Upper lobe of right lung (tissue), 1 donor: ENCODE data around the gene PSMA5. TPM values are rescaled to one million over a fixed set of nuclear protein-coding genes. Genes with fewer than 3 reads are reported as not detected.

Experiments
- ATAC-seq: fragments of 200-7000 bp; cut with Tn5 transposase; one replicate; pipeline ENCODE4 v1.9.1; 2020; ENCODE audit warnings: mild to moderate bottlenecking, moderate library complexity
- DNase-seq: peaks from one replicate; pipeline ENCODE4 v3.0.0-alpha.2; 2020
- H3K27ac ChIP-seq: fragments of 200-600 bp; one replicate; pipeline ENCODE4 v1.8.0; 2022
- H3K27me3 ChIP-seq: fragments of 200-600 bp; one replicate; pipeline ENCODE4 v1.8.0; 2022; ENCODE audit warnings: mild to moderate bottlenecking
- H3K36me3 ChIP-seq: fragments of 200-600 bp; one replicate; pipeline ENCODE4 v1.8.0; 2022
- H3K4me1 ChIP-seq: fragments of 200-600 bp; one replicate; pipeline ENCODE4 v1.8.0; 2022
- H3K4me3 ChIP-seq: fragments of 200-600 bp; one replicate; pipeline ENCODE4 v1.8.0; 2022; ENCODE audit warnings: mild to moderate bottlenecking
- H3K9me3 ChIP-seq: fragments of 200-600 bp; one replicate; pipeline ENCODE4 v1.8.0; 2022
- intact Hi-C: fragments of 100-400 bp; cut with DNase I; formaldehyde crosslinking; loops from one replicate; pipeline ENCODE4 v1.11.0; 2022
- total RNA-seq: library from RNA; stranded (reverse); fragmentation: NEBNext Ultra II Directional; extraction: Animal tissue kit (Norgen Biotek cat#: 25700); gene quantifications from one replicate; pipeline ENCODE4 v1.2.1, GENCODE V29; 2021
- TF ChIP-seq, protein P1 (sequence below): fragments of 200-600 bp; IDR thresholded peaks from one replicate; pipeline ENCODE4 v1.8.0; 2022; ENCODE audit warnings: antibody characterized with exemption
- donor health status: DM: no; HTN: yes; CAD: no; lungs with severe emphysema.

Gene PSMA5
- total RNA-seq, 1 donor from 2014 or later, result 67.8 TPM

DNA sequence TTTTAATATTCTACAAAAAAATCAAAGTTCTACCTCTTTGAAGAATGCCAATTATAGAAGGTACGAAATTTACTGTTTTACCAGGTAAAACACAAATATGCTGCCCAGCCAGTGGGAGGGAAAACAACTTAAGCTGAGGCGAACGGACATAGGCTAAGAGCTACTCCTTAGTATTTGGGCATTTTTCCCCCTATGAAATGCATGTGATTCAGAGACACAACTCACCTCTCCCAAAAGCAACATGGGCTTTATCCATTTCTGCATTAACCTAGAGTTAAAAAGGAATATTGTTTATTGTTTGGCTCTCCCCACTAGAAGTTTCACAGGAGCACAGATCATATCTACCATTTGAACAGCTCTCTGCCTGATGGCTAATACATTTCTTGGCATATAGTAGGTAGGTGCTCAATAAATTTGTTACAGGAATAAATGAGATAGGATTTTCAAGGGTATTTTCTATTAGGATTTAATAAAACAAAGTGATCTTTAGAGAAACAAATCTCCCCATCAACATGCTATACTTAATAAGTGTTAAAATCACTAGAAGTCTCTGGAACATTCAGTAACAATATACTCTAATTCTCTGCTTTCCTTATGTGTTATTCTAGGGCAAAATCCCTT lies 26.1 kb downstream of the PSMA5 start:
- H3K9me3 ChIP-seq, result no peaks in the 10 kb centered on the region
- H3K27ac ChIP-seq, result no peak overlapping the region
- peaks cover 46% of the 10 kb centered on the region for H3K36me3 ChIP-seq
- intact Hi-C loops, result loop anchor here (5.0 kb wide), 1 partner anchor 138 kb away; no protein-coding TSS in a partner anchor
- H3K4me3 ChIP-seq, result no peak overlapping the region
- TF ChIP-seq, protein P1, sequence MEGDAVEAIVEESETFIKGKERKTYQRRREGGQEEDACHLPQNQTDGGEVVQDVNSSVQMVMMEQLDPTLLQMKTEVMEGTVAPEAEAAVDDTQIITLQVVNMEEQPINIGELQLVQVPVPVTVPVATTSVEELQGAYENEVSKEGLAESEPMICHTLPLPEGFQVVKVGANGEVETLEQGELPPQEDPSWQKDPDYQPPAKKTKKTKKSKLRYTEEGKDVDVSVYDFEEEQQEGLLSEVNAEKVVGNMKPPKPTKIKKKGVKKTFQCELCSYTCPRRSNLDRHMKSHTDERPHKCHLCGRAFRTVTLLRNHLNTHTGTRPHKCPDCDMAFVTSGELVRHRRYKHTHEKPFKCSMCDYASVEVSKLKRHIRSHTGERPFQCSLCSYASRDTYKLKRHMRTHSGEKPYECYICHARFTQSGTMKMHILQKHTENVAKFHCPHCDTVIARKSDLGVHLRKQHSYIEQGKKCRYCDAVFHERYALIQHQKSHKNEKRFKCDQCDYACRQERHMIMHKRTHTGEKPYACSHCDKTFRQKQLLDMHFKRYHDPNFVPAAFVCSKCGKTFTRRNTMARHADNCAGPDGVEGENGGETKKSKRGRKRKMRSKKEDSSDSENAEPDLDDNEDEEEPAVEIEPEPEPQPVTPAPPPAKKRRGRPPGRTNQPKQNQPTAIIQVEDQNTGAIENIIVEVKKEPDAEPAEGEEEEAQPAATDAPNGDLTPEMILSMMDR, result no peak
- DNase-seq (no peak), ATAC-seq (no peak)
- H3K27me3 ChIP-seq, result no peaks in the 10 kb centered on the region
- H3K4me1 ChIP-seq, result peaks cover 25% of the 10 kb centered on the region

DNA sequence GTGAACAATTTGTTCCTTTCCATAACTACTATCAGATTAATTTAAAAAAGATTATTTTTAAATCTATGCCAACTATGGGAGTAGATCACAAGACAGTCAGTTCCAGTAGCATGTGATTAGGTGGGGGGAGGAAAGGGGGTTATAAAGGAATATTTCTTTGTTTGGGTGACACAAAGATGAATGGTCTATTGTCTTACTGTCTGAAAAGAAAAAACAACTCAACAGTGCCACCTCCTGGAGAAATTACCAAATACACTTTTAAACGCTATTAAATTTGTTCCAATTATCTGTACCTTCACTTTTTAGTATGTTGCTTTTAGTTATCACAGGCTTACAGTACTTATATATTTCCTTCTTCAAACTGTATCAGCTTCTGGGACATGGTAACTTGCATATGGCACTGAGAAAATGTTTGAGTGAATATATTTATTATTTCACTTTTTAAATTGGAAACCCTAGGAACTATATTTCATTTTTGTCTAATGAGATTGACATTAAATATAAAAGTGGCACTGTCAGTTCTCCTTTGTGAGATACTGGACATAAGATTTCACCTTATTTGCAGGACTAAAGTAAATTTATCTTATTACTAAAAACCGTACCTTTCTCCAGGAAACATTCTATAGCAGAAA lies 26.8 kb downstream of the PSMA5 start:
- H3K27me3 ChIP-seq, result no peaks in the 10 kb centered on the region
- H3K36me3 ChIP-seq, result peaks cover 40% of the 10 kb centered on the region
- intact Hi-C loops, result loop anchor here (5.0 kb wide), 1 partner anchor 117 kb away; the partner anchor contains the start of gene PSRC1
- no peak overlapping the region for H3K27ac ChIP-seq
- ATAC-seq (peak; percentile 17), DNase-seq (no peak)
- no peak overlapping the region for H3K4me3 ChIP-seq
- peaks cover 30% of the 10 kb centered on the region for H3K4me1 ChIP-seq
- TF ChIP-seq, protein P1, result peak; percentile 63
- no peaks in the 10 kb centered on the region for H3K9me3 ChIP-seq

DNA sequence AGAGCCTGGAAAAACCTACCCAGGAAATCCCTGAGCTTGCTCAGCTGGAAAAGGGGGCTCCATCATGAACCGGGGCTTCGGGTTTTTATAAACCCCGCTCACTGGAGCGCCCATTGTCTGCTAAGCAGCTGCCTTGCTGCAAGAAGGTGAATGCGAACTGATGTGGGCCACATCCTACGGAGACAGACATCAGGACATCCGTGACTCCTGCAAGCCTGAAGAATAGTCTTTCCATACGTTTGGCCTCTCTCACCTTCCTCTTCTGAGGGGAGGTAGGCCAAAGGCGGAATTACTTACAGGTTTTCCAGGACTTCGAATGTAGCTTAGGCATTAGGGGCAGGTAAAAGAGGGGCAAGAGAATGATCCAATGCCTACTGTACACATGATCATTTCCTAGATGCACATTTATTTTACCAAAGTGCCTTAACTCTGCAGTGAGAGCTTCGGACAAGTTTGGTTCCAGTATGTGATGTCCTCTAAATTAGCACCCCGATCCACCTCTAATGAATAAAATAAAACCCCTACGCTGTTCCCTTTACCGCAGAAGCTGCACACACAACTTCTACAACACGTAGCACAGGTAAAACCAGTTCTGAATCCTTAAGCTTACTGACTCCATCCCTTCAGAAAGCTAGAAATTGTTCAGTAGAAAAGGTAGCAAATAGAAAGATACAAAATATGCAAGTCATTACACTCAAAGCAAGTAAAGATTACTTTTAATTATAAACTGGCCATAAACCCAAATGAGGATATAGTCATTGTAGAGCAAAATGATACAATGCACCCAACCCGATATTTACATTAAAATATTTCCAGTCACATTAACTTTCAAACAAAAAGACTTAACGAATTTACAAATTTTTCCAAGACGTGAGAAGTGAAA lies 27.7 kb downstream of the PSMA5 start:
- ATAC-seq, result no peak
- TF ChIP-seq, protein P1, result no peak
- Histone ChIP-seq H3K27me3 (no peaks in the 10 kb centered on the region), H3K4me3 (peak overlapping the region; percentile 68), H3K36me3 (peaks cover 31% of the 10 kb centered on the region), H3K9me3 (no peaks in the 10 kb centered on the region), H3K4me1 (peaks cover 38% of the 10 kb centered on the region), H3K27ac (peak overlapping the region; percentile 59)
- intact Hi-C loops, result loop anchor here (5.0 kb wide), 1 partner anchor 116 kb away; the partner anchor contains the start of gene PSRC1
- no peak for DNase-seq

DNA sequence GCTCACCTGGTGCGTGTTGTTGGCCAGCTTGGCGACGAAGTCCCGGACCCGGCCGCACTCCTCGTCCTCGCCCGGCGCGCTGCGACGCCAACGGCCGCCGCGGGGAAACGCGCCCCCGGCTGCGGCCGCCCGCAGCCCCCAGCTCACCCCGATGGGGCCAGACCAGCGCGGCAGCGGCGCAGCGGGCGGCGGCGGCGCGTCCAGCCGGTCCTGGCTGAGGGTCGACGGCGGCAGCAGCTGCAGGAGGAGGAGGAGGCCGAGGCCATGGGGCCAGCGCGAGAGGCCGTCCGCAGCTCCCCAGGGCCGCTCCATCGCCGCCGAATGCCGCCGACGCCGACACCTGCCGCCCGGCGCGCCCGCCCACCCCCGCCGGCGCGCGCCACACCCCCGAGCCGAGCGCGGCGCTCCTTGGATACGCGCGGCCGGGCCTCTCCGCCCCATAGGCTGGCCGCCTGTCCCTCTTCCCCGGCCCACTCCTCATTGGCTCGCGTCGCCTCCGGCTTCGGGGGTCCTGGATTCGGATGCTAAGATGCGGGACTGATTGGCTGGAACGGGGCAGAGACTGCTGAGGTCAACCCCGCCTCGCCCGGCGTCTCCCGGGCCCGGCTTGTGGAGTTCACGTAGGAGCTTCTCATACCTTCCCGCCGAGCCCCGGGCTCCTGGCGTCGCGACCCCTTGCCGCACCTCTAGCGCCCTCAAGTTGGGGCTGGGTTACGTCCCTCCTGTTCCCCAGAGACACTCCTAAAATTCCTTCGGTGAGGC lies 28.5 kb downstream of the PSMA5 start, which contains the start of gene SORT1:
Gene SORT1, minus strand, starts transcription at position 338 of the 762 bp plus-strand sequence. Its CDS starts 26 bp downstream, at position 312.
- H3K4me1 ChIP-seq, result peaks cover 46% of the 10 kb centered on the region
- ATAC-seq, result peak; percentile 95
- no peaks in the 10 kb centered on the region for H3K27me3 ChIP-seq
- TF ChIP-seq, protein P1, result no peak
- H3K36me3 ChIP-seq, result peaks cover 23% of the 10 kb centered on the region
- intact Hi-C loops, result loop anchor here (5.0 kb wide), 1 partner anchor 115 kb away; the partner anchor contains the start of gene PSRC1
- H3K9me3 ChIP-seq, result no peaks in the 10 kb centered on the region
- DNase-seq, result peak; percentile 94
- peak within 1 kb of the TSS; percentile 80 for H3K27ac ChIP-seq
- peak within 1 kb of the TSS; percentile 68 for H3K4me3 ChIP-seq
